ENCODE data around the gene MYH14. TPM values are rescaled to one million over a fixed set of nuclear protein-coding genes. Genes with fewer than 3 reads are reported as not detected.

MYH14 gene
- polyA plus RNA-seq, 3 donors, result not detected

DNA sequence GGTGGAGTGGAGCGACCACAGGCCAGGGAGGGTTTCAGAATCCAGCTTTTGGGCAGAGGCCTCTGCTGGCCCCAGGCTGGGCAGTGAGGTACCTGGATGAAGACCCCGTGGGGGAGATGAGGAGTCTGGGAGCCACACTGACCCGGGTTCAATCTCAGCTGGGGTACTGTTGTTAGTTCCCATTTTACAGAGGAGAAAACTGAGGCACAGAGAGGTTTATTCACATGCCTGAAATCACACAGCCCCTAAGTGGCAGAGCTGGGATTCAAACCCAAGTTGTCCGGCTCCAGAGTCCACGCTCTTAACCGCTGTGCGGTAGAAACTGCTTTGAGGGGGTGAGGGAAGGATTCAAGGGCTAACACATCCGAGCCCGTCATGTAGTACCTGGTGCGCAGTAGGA lies 45.0 kb downstream of the MYH14 start:
- intact Hi-C loops (cut with micrococcal nuclease), result no loop called here
- WGBS (ENCODE audit: insufficient coverage), result 92% methylated on average over 8 of the region's 10 CpGs
- no peak for DNase-seq
- Histone ChIP-seq H3K9me3 (replicated peaks in 1 of 2; ENCODE audit: control insufficient read depth in 1 of 2, insufficient read depth in 1 of 2, low read length in 2 of 2) (peaks cover 14 to 17% of the 10 kb centered on the region in 2 donors), H3K27ac (ENCODE audit: low read depth in 1 of 2, low read length in 2 of 2) (no peak overlapping the region), H3K4me3 (replicated peaks in 1 of 3; ENCODE audit: low read depth in 2 of 3, low read length in 3 of 3) (no peak overlapping the region), H3K9ac (ENCODE audit: insufficient read depth, low read length, poor library complexity, severe bottlenecking) (no peak overlapping the region), H4K20me1 (ENCODE audit: insufficient read depth, low read length) (no peaks in the 10 kb centered on the region), H2AFZ (ENCODE audit: insufficient read depth, low read depth, low read length, poor library complexity, severe bottlenecking) (no peak overlapping the region), H3K27me3 (ENCODE audit: control insufficient read depth in 2 of 2, insufficient read depth in 2 of 2, low read length in 2 of 2) (no peaks in the 10 kb centered on the region), H3K4me2 (replicated peaks; ENCODE audit: extremely low read depth, low read length, poor library complexity, severe bottlenecking) (no peak overlapping the region), H3K4me1 (ENCODE audit: control insufficient read depth in 1 of 2, insufficient read depth in 2 of 2, low read length in 2 of 2) (no peaks in the 10 kb centered on the region), H3K79me2 (ENCODE audit: insufficient read depth, low read length) (no peaks in the 10 kb centered on the region), H3K36me3 (replicated peaks in 1 of 2; ENCODE audit: control insufficient read depth in 1 of 2, insufficient read depth in 2 of 2, low read length in 2 of 2) (no peaks in the 10 kb centered on the region)
- no peaks in the 10 kb centered on the region for H3K36me3 Mint-ChIP-seq
- no peaks in the 10 kb centered on the region for H3K4me1 Mint-ChIP-seq
- peak overlapping the region in 2 of 7 donors; percentile 9 to 38 for H3K27ac Mint-ChIP-seq
- no peak overlapping the region for H3K4me3 Mint-ChIP-seq
- H3K27me3 Mint-ChIP-seq (ENCODE audit: low read depth in 3 of 3), result peaks cover 11 to 23% (median 22%) of the 10 kb centered on the region in 3 donors
- H3K9me3 Mint-ChIP-seq, result peaks cover 10 to 18% (median 17%) of the 10 kb centered on the region in 7 donors
- TF ChIP-seq CTCF (IDR thresholded peaks at IDR 0.05), result no peak

DNA sequence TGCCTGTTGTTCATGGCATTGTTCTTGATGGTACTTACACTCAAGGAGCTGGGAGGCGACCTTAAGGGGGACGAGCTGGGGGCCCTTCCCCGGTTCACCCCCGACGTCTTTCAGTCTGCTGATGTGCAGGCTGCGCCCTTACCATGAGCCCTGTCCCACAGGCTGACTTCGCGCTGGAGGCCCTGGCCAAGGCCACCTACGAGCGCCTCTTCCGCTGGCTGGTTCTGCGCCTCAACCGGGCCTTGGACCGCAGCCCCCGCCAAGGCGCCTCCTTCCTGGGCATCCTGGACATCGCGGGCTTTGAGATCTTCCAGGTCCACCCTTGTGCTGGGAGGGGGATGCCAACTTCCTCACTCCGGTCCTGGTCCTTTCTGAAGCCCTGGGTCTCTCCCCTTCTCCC lies 45.4 kb downstream of the MYH14 start:
- no peaks in the 10 kb centered on the region for H3K27me3 ChIP-seq (ENCODE audit: control insufficient read depth in 2 of 2, insufficient read depth in 2 of 2, low read length in 2 of 2)
- H3K4me3 Mint-ChIP-seq, result no peak overlapping the region
- H3K27ac ChIP-seq (ENCODE audit: low read depth in 1 of 2, low read length in 2 of 2), result no peak overlapping the region
- H3K9ac ChIP-seq (ENCODE audit: insufficient read depth, low read length, poor library complexity, severe bottlenecking), result no peak overlapping the region
- no peaks in the 10 kb centered on the region for H3K36me3 ChIP-seq (replicated peaks in 1 of 2; ENCODE audit: control insufficient read depth in 1 of 2, insufficient read depth in 2 of 2, low read length in 2 of 2)
- DNase-seq, result no peak
- no peak overlapping the region for H3K27ac Mint-ChIP-seq
- H3K9me3 Mint-ChIP-seq, result peaks cover 10 to 21% (median 21%) of the 10 kb centered on the region in 7 donors
- no peaks in the 10 kb centered on the region for H3K4me1 Mint-ChIP-seq
- H3K4me3 ChIP-seq (replicated peaks in 1 of 3; ENCODE audit: low read depth in 2 of 3, low read length in 3 of 3), result no peak overlapping the region
- no peak for TF ChIP-seq CTCF (IDR thresholded peaks at IDR 0.05)
- no peak overlapping the region for H2AFZ ChIP-seq (ENCODE audit: insufficient read depth, low read depth, low read length, poor library complexity, severe bottlenecking)
- peaks cover 18 to 21% of the 10 kb centered on the region in 2 donors for H3K9me3 ChIP-seq (replicated peaks in 1 of 2; ENCODE audit: control insufficient read depth in 1 of 2, insufficient read depth in 1 of 2, low read length in 2 of 2)
- H3K79me2 ChIP-seq (ENCODE audit: insufficient read depth, low read length), result no peaks in the 10 kb centered on the region
- H3K27me3 Mint-ChIP-seq (ENCODE audit: low read depth in 3 of 3), result peaks cover 11 to 22% (median 21%) of the 10 kb centered on the region in 3 donors
- intact Hi-C loops (cut with micrococcal nuclease), result no loop called here
- H3K4me1 ChIP-seq (ENCODE audit: control insufficient read depth in 1 of 2, insufficient read depth in 2 of 2, low read length in 2 of 2), result no peaks in the 10 kb centered on the region
- no peaks in the 10 kb centered on the region for H4K20me1 ChIP-seq (ENCODE audit: insufficient read depth, low read length)
- H3K4me2 ChIP-seq (replicated peaks; ENCODE audit: extremely low read depth, low read length, poor library complexity, severe bottlenecking), result no peak overlapping the region
- WGBS (ENCODE audit: insufficient coverage), result 92% methylated on average over 9 of the region's 19 CpGs
- no peaks in the 10 kb centered on the region for H3K36me3 Mint-ChIP-seq

All from CD14-positive monocyte (primary cell).